Stimulated activated CD4-positive, alpha-beta T cell treated with anti-CD3 and anti-CD28 coated beads, Interleukin-2, amount 100 ng/mL, for 48 hours (primary cell): Measurements from ENCODE around the gene CIDEA.
A peak's percentile ranks its signal among the peaks of the same experiment; 100 is the strongest.

Experiments
- DNase-seq, 2 donors: peaks; one replicate each; pipeline ENCODE4 v3.0.0-alpha.2; 2020

CIDEA gene

DNA sequence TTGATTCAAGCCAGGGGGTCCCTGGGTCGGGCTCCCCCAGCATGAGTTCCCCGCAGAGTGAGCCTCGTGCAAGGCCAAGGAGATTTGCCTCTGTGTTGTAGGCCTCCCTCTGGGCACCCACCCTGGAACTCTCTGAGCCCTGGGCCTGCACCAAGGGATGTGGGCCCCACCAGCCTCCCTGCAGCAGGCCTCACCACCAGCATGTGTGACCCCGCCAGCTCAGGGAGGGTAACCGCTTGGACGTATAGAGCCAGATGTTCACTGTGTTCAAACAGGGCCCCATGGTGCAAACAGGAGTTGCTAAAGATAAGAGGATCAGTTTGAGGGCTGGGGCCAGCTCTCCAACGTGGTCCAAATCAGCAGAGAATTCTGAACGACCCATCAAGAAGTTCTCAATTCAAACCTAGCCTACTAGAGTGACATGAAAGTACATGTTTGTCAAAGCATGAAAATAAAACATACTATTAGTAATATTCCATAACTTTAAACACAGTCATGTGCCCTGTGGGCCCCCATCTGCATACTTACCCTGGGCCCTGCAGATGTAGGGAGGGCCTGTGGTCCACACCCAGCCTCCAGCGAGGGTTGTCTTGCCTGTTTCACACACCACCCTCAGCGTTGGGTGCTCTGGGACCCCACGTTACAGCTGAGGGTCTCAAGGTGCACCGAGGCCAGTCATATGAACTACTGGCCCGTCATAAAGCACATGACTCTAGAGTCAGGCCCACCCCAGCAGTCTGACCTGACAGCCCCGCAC, 48.4 kb downstream of the CIDEA start:
- DNase-seq = no peak

- no peak for DNase-seq
These were observed 50.4 kb downstream of the CIDEA start for GRCh38 chr18:12304351-12305210.

DNA sequence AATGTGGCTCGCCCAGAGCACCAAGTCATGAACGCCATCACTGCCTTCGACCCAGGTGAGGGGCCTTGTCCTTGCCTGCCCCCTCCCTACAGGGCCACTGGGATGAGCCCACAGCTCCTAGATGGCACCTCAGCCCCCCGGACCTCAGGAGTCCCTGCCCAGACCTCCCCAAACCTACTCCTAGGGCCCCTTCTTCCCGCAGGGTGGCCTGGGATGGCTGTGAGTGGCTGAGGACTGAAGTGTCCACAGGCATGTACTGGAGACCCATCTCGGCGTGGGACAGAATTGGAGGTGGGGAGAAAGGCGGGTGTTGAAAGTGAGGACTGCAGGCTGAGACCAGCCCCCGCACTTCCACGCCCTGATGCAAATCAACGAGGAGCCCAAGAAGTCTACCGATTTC, 51.0 kb downstream of the CIDEA start:
- DNase-seq = no peak

DNA sequence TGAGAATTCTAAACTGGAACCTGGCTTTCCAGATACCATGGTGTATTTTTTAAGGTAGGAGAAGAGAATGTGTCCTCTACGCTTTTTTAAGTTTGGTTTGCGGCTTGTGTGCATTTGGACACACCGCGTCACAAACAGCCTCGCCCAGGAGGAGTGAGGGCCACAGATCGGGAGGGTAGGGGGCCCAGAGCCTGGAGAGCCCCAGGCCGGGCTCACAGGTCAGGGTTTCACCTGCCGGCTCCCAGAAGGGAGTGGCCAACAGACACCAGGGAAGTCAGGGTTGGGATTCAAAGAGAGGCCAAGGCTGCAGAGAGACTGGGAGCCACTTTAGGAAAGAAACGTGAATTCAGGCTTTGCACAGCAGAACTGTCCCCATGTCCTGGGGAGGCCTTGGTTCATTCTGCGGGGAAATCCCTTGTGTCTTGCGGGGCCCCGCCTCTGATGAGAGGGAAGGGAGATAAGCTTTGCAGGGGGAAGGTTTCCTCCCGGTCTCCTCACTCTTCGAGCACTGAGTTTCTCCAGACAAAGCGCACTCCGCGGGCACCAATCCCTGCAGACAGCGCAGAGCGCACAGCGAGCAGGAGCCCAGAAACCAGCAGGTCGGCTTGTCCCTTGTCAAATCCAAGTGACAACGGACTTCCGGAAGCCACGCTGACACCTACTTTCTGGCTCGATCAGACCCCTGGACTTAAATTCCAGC, 51.9 kb downstream of the CIDEA start:
- DNase-seq = no peak

DNA sequence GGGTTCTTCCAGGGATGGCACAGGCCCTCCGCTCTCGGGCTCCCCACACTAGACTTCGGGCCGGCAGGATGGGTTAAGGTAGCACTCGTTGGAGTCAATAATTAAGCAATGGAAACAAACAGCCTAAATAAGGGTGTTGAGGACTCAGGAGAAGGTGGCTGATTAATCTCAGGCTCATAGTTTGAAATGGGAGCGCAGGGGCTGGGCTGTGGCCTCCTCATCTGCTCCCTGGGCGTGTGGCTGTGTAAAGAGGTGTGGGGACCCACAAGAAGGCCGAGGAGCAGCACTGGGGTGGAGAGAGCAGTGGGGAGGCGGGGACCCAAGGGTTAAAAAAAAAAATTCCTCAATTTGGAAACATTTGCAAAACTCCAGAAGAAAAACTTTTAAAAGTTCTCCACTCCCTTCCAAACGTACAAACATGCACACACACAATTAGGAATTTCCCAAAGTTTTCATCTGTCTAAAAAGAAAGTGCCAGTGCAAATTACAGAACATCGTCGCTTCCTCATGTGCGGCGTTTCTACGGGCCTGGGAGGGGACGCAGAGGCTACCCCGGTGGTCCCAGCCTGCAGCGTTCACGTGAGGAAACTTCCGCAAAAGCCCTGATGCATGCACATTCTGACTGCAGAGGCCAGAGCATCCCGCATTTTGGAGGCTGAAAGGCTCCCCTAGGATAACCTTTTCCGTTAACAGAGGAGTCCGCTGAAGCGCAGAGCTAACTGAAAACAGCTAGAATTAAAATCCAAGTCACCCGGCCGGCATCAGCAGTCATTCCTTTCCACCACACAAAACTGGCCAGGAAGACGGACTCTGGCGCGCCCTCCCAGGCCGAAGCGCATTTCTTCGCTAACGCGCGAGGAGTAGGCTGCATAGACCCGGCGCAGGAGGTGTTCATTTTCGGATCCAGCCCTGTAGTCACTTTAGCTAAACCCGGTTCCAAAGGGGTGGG, 52.9 kb downstream of the CIDEA start:
- no peak for DNase-seq

GRCh38 chr18:12307701-12308385, 53.7 kb downstream of the CIDEA start, which contains the start of gene TUBB6:
TUBB6 (plus strand) TSS chr18:12308241; CDS start chr18:12308293, 52 bp downstream.
- peak; percentile 18 to 42 for DNase-seq

- DNase-seq = peak; percentile 23 to 35
These were observed 54.4 kb downstream of the CIDEA start for GRCh38 chr18:12308386-12309100.

DNA sequence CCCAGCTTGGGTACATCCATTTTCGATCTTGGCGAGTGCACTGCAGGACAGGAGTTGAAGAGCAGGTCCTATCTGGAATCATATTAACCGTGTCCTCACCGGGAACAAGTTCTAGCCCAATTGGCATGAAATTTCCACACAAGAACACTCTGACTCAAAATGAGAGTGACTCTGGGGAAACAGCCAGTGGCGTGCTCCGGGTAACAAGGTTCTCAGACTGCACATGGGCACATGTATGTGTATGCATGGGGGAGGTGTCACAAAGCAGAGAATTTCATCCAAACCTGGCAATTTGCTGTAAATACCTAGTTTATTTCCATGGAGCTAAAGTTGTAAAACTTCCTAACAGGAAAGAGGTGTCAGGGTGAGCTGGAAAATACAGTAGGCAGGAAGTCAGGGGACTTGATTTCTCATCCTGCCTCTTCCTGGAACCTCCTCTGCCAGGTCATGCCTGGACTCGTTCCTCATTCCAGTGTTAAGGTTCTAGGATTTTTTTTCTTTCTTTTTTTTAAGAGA, 55.6 kb downstream of the CIDEA start:
- DNase-seq = no peak

GRCh38 chr18:12310762-12311161, 56.6 kb downstream of the CIDEA start:
- no peak for DNase-seq

- DNase-seq = no peak
These were observed 58.8 kb downstream of the CIDEA start for GRCh38 chr18:12312976-12313375.

- DNase-seq = no peak
These were observed 59.5 kb downstream of the CIDEA start for GRCh38 chr18:12313530-12314245.

GRCh38 chr18:12314591-12315305, 60.6 kb downstream of the CIDEA start:
- no peak for DNase-seq

GRCh38 chr18:12315490-12315889, 61.3 kb downstream of the CIDEA start:
- DNase-seq = no peak

- DNase-seq = no peak
These were observed 61.8 kb downstream of the CIDEA start for GRCh38 chr18:12315911-12316310.

DNA sequence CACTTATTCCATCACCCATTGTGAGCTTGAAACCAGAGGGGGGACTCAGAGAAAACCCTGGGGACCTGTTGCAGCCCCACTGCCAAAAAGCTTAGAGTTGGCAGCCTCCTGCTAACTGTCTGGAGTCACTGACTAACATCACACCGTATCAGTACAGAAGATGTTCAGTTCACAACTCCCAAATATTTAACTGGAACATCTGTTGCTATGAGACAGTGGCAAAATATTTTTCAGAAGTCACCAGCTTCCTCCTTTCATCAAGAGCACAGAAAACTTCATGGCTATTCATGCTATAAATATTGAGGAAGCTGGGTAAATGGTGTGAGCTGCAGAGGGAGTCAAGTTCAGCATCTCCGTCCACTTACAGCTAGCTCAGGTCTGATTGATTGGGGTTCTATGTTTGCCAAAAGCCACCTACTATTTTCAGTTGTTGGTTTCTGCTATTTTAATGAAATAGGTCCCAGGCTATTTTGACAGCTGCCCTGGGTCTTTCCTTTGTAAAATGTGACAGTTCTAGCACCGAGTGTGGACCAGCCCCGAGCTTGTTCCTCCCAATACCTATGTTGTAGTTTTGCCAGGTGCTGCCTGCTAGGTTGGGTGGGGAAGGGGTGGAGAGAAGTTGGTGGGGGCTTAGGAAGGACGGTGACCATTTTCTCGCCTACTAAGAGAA, 63.6 kb downstream of the CIDEA start:
- DNase-seq = no peak

GRCh38 chr18:12318334-12318697, 64.2 kb downstream of the CIDEA start:
- DNase-seq = no peak

- no peak for DNase-seq
These were observed 64.7 kb downstream of the CIDEA start for GRCh38 chr18:12318857-12319256.

DNA sequence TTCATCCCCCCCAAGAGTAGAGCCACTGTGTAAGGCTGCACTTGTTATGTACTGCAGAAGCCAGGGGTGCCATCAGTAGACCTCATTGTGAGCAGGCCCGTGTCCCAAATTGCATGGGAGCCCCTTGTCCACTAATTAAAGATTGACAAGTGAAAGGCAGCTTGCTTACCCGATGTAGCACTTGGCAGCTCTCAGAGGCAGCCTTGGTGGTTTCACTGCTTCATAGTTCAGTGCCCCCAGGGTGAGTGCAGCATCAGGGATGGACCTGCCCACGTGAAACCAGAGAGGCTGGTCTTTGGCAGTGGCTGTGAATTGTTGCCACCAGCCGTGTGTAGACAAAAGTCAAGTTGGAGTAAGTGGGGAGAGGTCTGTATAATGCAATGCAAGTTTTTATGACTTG, 67.2 kb downstream of the CIDEA start:
- DNase-seq = no peak
